ENCODE data around the gene KIRREL3. TPM values are rescaled to one million over a fixed set of nuclear protein-coding genes. Genes with fewer than 3 reads are reported as not detected.

KIRREL3 gene
- total and polyA plus RNA-seq, 2 of the 8 experiments (the other 6 are each of a cell fraction or from before 2014, with no cell fraction given): 0.29 to 0.32 TPM

DNA sequence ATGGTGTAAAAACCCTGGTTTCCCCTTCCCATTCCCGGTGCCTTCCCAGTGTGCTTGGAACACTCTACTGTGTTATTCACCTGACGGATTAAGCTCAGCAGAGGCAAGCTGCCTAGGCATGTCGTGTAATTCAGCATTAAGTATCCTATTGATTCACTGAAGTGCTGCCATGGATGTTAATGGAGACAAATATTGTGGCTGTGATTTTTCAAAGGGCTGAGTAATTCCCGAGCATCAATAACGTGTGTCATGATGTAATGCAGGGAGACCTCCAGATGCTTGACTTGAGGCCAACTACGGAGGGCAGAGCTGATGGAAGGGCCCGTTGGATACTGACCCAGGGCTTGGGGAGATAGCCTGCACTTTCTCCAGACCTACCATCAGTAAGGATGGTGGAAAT is 376.1 kb downstream of the KIRREL3 start:
- no peak for TF ChIP-seq NANOG (IDR thresholded peaks at IDR 0.05; ENCODE audit: insufficient read depth, low read depth, low read length, poor library complexity, severe bottlenecking)
- DNase-seq (ENCODE audit: low read depth in 1 of 2, low spot score in 2 of 2): no peak

More for the DNA sequence above, 376.1 kb downstream of the KIRREL3 start:
- Histone ChIP-seq H2BK15ac (ENCODE audit: low read length) (no peak overlapping the region; the same call in 1 of the 2 replicates), H3K9me3 (ENCODE audit: insufficient read depth in 2 of 2, low read depth in 1 of 2, low read length in 1 of 2) (no peaks in the 10 kb centered on the region), H2BK5ac (ENCODE audit: low read depth, low read length) (peak overlapping the region; percentile 8; the same call in 1 of the 2 replicates), H4K8ac (ENCODE audit: extremely low read depth, insufficient read depth, low read length) (no peak overlapping the region), H4K20me1 (replicated peaks in 1 of 2; ENCODE audit: control insufficient read depth in 1 of 2, insufficient read depth in 2 of 2, low read length in 2 of 2) (no peaks in the 10 kb centered on the region), H2BK120ac (replicated peaks; ENCODE audit: low read depth, low read length) (no peak overlapping the region), H3K4me1 (replicated peaks in 1 of 4; ENCODE audit: control insufficient read depth in 3 of 4, insufficient read depth in 4 of 4, low read length in 3 of 4) (no peaks in the 10 kb centered on the region; a peak in 2 of 7 replicates), H3K4me2 (ENCODE audit: insufficient read depth in 1 of 2, low read depth in 2 of 2, low read length in 2 of 2) (no peak overlapping the region), H2AFZ (ENCODE audit: low read length) (no peak overlapping the region), H2BK20ac (ENCODE audit: low read length) (no peak overlapping the region), H3K79me1 (ENCODE audit: low read depth, low read length) (no peaks in the 10 kb centered on the region), H3K27ac (ENCODE audit: low read depth, low read length) (no peak overlapping the region), H3K79me2 (ENCODE audit: control insufficient read depth in 1 of 2, insufficient read depth in 2 of 2, low read length in 2 of 2) (no peaks in the 10 kb centered on the region), H3K36me3 (ENCODE audit: control insufficient read depth in 2 of 4, insufficient read depth in 4 of 4, low read length in 3 of 4) (no peaks in the 10 kb centered on the region), H3K4ac (replicated peaks; ENCODE audit: insufficient read length, low read depth, low read length) (no peak overlapping the region), H3K23me2 (ENCODE audit: low read depth, low read length) (peaks cover 2% of the 10 kb centered on the region; the same call in 1 of the 2 replicates), H4K5ac (ENCODE audit: insufficient read length, low read depth, low read length) (no peak overlapping the region), H3K18ac (ENCODE audit: extremely low read depth, low read length) (no peak overlapping the region), H4K91ac (replicated peaks; ENCODE audit: insufficient read length, low read length) (no peak overlapping the region), H3K4me3 (ENCODE audit: extremely low read depth in 1 of 4, insufficient read depth in 2 of 4, low read depth in 3 of 4, low read length in 4 of 4) (no peak overlapping the region), H3K56ac (replicated peaks; ENCODE audit: insufficient read length, low read depth, low read length) (no peak overlapping the region), H2BK12ac (ENCODE audit: low read depth, low read length) (no peak overlapping the region), H3K27me3 (replicated peaks in 1 of 4; ENCODE audit: control insufficient read depth in 3 of 4, extremely low read depth in 1 of 4, insufficient read depth in 3 of 4, low read length in 3 of 4) (no peaks in the 10 kb centered on the region), H3K9ac (replicated peaks in 1 of 4; ENCODE audit: extremely low read depth in 1 of 4, low read depth in 3 of 4, low read length in 3 of 4) (no peak overlapping the region), H3K14ac (ENCODE audit: insufficient read length) (no peak overlapping the region), H3K23ac (ENCODE audit: insufficient read length) (no peak overlapping the region), H2AK5ac (ENCODE audit: low read depth, low read length) (no peak overlapping the region)
- CTCF ChIA-PET (ENCODE audit: partially characterized antibody): interaction anchor here (0.6 to 3.8 kb wide), 4 partner anchors 18 to 366 kb away, joined by 3 to 15 read pairs (median 3); no protein-coding TSS in a partner anchor
- 88% methylated on average over 7 of the region's 7 CpGs; no CpG with 5 or more reads in 1 of the 2 experiments for WGBS, 2 experiments (ENCODE audit: extremely low coverage in 1 of 2, insufficient coverage in 1 of 2, insufficient read length in 1 of 2, insufficient replicate concordance in 2 of 2, low coverage in 1 of 2, low lambda C conversion rate in 2 of 2, missing lambda C conversion rate in 1 of 2)
- POLR2A ChIA-PET (ENCODE audit: partially characterized antibody): no interaction called here
- no peak for FAIRE-seq

All from H1 (cell line).